Iris pigment epithelial cell (primary cell): ENCODE measurements around the gene ZFP90.

Source experiments
- DNase-seq: peaks from one replicate; pipeline ENCODE4 v3.0.0-alpha.2; 2011; ENCODE audit warnings: low read depth

Gene ZFP90

DNA sequence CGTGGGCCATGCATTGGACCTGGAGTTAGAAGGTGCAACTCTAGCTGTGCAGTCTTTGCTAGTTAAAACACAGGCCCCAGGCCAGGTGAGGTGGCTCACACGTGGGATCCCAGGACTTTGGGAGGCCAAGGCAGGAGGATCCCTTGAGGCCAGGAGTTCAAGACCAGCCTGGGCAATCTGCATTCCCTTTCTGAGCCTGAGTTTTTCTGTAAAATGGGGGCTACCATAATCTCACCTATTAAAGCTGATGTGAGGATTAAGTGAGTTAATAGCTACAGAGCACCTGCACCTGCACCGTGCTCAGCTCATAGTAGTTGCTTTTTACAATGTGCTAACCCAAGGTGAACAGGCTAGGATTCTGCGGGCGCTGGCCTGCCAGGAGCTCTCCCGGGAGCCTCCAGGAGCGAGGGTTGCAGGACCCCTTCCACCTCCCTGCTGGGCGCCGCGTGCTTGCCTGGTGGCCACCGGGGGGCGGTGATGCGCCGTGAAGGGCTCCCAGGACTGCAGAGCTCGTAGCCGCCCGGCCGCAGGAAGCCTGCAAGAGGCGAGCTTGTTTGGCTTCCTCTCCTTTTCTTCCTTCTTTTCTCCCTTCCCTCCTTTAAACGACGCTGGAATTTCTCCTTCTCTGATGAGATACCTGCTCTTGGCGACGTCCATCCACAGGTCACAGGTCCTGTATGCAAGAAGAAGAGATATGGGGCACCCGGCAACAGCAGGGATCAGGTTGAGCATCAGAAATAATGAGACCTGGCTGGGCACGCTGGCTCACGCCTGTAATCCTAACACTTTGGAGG, 51.3 kb downstream of the ZFP90 start:
- DNase-seq = peak; percentile 74

DNA sequence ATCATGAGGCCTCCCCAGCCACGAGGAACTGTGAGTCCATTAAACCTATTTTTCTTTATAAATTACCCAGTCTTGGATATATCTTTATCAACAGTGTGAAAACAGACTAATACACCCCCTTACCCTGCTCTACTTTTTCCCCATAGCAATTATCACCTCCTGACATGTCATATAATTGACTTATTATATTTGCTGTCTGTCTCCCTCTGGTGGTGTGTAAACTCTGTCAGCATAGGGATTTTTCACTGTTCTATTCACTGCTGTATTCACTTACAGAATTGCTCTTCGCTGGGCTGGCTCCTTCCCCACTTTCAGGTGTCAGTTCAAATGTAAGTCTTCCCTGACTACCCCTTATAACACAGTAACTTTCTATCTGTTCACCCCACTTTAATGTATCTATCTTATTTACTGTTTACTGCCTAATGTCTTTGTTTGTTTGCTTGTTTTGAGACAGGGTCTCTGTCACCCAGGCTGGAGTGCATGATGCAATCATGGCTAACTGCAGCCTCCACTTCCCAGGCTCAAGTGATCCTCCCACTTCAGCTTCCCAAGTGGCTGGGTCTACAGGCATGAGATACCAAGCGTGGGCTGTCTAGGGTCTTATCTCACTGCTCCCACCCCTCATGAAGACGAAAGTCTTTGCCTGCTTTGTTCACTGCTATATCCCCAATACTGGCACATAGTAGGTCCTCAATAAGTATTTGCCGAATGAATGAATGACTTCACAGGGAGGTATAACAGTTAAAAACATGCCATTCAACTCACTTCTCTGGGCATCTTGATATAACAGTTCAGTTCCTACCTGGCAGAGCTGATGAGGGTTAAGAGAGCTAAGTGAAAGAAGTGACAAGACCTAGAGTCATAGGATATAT, 53.6 kb downstream of the ZFP90 start:
- DNase-seq = peak; percentile 20

- DNase-seq = peak; percentile 23
Measured at GRCh38 chr16:68596266-68596665, 57.2 kb downstream of the ZFP90 start.

DNA sequence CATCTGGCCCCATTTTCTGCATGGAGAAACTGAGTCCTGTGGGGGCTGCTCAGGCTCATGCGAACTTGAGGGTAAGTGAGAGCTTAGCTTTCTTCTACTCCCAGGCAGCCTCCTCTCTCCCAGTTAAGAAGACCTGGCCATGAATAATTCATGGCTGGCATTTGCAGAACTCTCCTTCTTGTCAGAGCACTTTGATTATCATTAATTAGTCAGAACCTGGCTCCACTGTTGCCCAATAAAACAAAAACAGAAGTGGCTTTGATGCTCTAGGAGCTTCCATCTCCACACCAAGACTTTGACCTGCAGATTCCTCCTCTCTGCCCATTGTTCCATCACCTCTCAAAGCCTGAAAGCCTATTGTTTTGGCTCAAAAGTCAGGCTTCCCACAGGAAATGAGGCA, 60.5 kb downstream of the ZFP90 start:
- no peak for DNase-seq

GRCh38 chr16:68605746-68606145, 66.7 kb downstream of the ZFP90 start:
- peak; percentile 55 for DNase-seq

DNA sequence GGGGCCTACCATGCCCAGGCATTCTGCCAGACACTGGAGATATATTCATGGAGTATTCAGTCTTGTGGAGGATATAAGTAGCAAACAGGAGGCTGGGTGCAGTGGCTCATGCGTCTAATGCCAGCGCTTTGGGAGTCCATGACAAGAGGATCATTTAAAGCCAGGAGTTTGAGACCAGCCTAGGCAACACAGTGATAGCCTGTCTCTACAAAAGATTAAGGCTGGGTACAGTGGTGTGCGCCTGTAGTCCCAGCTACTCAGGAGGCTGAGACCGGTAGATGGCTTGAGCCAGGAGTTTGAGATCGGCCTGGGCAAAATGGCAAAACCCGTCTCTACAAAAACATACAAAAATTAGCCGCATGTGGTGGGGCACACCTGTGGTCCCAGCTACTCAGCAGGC, 68.4 kb downstream of the ZFP90 start:
- DNase-seq = no peak

DNA sequence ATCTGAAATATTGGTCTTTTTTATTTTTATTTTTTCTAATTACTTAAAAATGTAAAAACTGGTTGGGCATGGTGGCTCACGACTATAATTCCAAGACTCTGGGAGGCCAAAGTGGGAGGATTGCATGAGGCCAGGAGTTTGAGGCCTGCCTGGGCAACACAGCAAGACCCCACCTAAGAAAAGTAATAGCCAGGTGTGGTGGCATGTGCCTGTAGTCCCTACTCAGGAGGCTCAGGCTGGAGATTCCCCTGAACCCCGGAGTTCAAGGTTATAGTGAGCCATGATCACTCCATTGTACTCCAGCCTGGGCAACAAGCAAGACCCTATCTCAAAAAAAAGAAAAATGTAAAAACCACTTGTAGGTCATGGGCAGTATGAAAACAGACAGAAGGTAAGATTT, 69.2 kb downstream of the ZFP90 start:
- DNase-seq = no peak

- DNase-seq = no peak
Measured at GRCh38 chr16:68612996-68613395, 73.9 kb downstream of the ZFP90 start.

- no peak for DNase-seq
Measured at GRCh38 chr16:68617734-68618133, 78.6 kb downstream of the ZFP90 start.
